Osteoblast (primary cell): Measurements from ENCODE around the gene HSPB6. TPM values are rescaled to one million over a fixed set of nuclear protein-coding genes. Genes with fewer than 3 reads are reported as not detected.
"Not testable (repeated sequence)": the region's sequence is repeated elsewhere in the genome, so short reads cannot be mapped to it uniquely, and the experiment has no call there.

ENCODE experiments used
- DNase-seq: peaks from one replicate; pipeline ENCODE4 v3.0.0; 2011; ENCODE audit warnings: low spot score, mixed read lengths; ENCODE audit not compliant: insufficient read length; ENCODE audit errors: missing footprints
- H2AFZ ChIP-seq: 2 replicates; pipeline ENCODE4 v1.6.0; 2011; ENCODE audit warnings: mild to moderate bottlenecking, low read length
- H3K27ac ChIP-seq: 2 replicates; pipeline ENCODE4 v1.5.1; 2011; ENCODE audit warnings: mild to moderate bottlenecking, low read depth, low read length, moderate library complexity
- H3K27me3 ChIP-seq: 2 replicates; pipeline ENCODE4 v1.6.0; 2012; ENCODE audit warnings: mild to moderate bottlenecking, control low read depth, inconsistent platforms, low read length, moderate library complexity; ENCODE audit not compliant: insufficient read depth
- H3K36me3 ChIP-seq: 2 replicates; pipeline ENCODE4 v1.5.1; 2011; ENCODE audit warnings: mild to moderate bottlenecking, low read length, control low read depth, moderate library complexity; ENCODE audit not compliant: insufficient read depth
- H3K4me1 ChIP-seq: 2 replicates; pipeline ENCODE4 v1.5.1; 2011; ENCODE audit warnings: mild to moderate bottlenecking, low read length, control low read depth, moderate library complexity; ENCODE audit not compliant: insufficient read depth
- H3K4me2 ChIP-seq: 2 replicates; pipeline ENCODE4 v1.6.0; 2011; ENCODE audit warnings: mild to moderate bottlenecking, low read length; ENCODE audit not compliant: insufficient read depth
- H3K4me3 ChIP-seq: fragments of 200-600 bp; sonication (generic); 3 replicates; pipeline ENCODE4 v1.5.1; 2012; ENCODE audit warnings: mild to moderate bottlenecking, low read length, inconsistent platforms; ENCODE audit not compliant: insufficient read depth
- H3K79me2 ChIP-seq: 2 replicates; pipeline ENCODE4 v1.6.0; 2012; ENCODE audit warnings: mild to moderate bottlenecking, low read length, control low read depth, inconsistent platforms; ENCODE audit not compliant: insufficient read depth
- H3K9me3 ChIP-seq: 2 replicates; pipeline ENCODE4 v1.5.1; 2011; ENCODE audit warnings: low read depth, low read length, control low read depth
- H4K20me1 ChIP-seq: 2 replicates; pipeline ENCODE4 v1.6.0; 2012; ENCODE audit warnings: mild to moderate bottlenecking, low read length, control low read depth; ENCODE audit not compliant: insufficient read depth
- total RNA-seq: library from RNA; depleted of rRNA; stranded (reverse); fragments of >200 nt; gene quantifications from 2 replicates; pipeline ENCODE4 v1.2.3, GENCODE V29; 2012
- TF ChIP-seq, protein P1 (sequence below): IDR thresholded peaks from 2 replicates; pipeline ENCODE4 v1.5.1; 2011; ENCODE audit warnings: mild to moderate bottlenecking, low read depth, low read length, moderate library complexity; ENCODE audit errors: extremely low read depth

Gene HSPB6
- total RNA-seq, 1 donor, result 14.5 TPM

GRCh38 chr19:35773020-35773806 is 16.4 kb upstream of the HSPB6 start:
- Histone ChIP-seq H4K20me1 (no peaks in the 10 kb centered on the region), H3K4me2 (no peak overlapping the region), H3K27ac (no peak overlapping the region), H3K9me3 (no peaks in the 10 kb centered on the region), H3K4me3 (no peak overlapping the region), H3K4me1 (peaks cover 7% of the 10 kb centered on the region), H3K27me3 (no peaks in the 10 kb centered on the region), H3K36me3 (peaks cover 7% of the 10 kb centered on the region), H3K79me2 (peaks cover 2% of the 10 kb centered on the region), H2AFZ (no peak overlapping the region)
- peak; percentile 88 for DNase-seq
- TF ChIP-seq, protein P1, sequence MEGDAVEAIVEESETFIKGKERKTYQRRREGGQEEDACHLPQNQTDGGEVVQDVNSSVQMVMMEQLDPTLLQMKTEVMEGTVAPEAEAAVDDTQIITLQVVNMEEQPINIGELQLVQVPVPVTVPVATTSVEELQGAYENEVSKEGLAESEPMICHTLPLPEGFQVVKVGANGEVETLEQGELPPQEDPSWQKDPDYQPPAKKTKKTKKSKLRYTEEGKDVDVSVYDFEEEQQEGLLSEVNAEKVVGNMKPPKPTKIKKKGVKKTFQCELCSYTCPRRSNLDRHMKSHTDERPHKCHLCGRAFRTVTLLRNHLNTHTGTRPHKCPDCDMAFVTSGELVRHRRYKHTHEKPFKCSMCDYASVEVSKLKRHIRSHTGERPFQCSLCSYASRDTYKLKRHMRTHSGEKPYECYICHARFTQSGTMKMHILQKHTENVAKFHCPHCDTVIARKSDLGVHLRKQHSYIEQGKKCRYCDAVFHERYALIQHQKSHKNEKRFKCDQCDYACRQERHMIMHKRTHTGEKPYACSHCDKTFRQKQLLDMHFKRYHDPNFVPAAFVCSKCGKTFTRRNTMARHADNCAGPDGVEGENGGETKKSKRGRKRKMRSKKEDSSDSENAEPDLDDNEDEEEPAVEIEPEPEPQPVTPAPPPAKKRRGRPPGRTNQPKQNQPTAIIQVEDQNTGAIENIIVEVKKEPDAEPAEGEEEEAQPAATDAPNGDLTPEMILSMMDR, result no peak

GRCh38 chr19:35772362-35772761 is 15.5 kb upstream of the HSPB6 start:
- not testable (repeated sequence) for H3K36me3 ChIP-seq, H2AFZ ChIP-seq, H3K79me2 ChIP-seq, H3K9me3 ChIP-seq, H3K27me3 ChIP-seq, H3K4me2 ChIP-seq, DNase-seq, H4K20me1 ChIP-seq, H3K27ac ChIP-seq, H3K4me1 ChIP-seq, H3K4me3 ChIP-seq

- H3K79me2 ChIP-seq, result no peaks in the 10 kb centered on the region
- TF ChIP-seq, protein P1, result no peak
- DNase-seq, result no peak
- H3K36me3 ChIP-seq, result peaks cover 19% of the 10 kb centered on the region
- no peak overlapping the region for H3K4me3 ChIP-seq
- H4K20me1 ChIP-seq, result no peaks in the 10 kb centered on the region
- no peaks in the 10 kb centered on the region for H3K27me3 ChIP-seq
- H3K4me1 ChIP-seq, result no peaks in the 10 kb centered on the region
- no peak overlapping the region for H3K4me2 ChIP-seq
- no peak overlapping the region for H3K27ac ChIP-seq
- H2AFZ ChIP-seq, result no peak overlapping the region
- H3K9me3 ChIP-seq, result no peaks in the 10 kb centered on the region
Measured at GRCh38 chr19:35768082-35768421, 11.2 kb upstream of the HSPB6 start.

GRCh38 chr19:35767288-35768081 is 10.7 kb upstream of the HSPB6 start:
- Histone ChIP-seq H2AFZ (no peak overlapping the region), H3K9me3 (no peaks in the 10 kb centered on the region), H3K79me2 (no peaks in the 10 kb centered on the region), H3K36me3 (peaks cover 19% of the 10 kb centered on the region), H3K4me1 (no peaks in the 10 kb centered on the region), H3K4me3 (no peak overlapping the region), H4K20me1 (no peaks in the 10 kb centered on the region), H3K27ac (no peak overlapping the region), H3K27me3 (no peaks in the 10 kb centered on the region), H3K4me2 (no peak overlapping the region)
- TF ChIP-seq, protein P1, result no peak
- DNase-seq, result no peak
